ENCODE data around the gene COPA.

The COPA gene

DNA sequence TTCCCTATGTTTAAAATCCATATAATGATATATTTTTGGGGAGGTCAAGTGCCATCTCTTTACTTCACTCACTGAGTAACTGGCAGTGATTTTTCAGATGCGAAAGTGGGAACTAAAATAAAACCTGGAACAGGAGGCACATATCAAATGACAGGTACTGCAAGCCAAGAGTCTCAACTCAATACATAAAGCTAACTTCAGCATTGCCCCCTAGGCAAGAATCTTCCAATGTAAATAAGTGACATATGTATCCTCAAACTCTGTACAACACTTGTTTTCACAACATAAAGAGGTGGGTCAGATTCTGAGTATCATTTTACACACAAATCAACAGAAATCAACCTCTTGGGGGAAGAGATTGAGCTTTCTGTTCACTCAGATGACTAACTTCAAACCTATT lies 98.8 kb downstream of the COPA start:
- no peak overlapping the region for H3K4me3 ChIP-seq (ENCODE audit: control insufficient read depth, low read depth, low read length)
- no peak for DNase-seq (ENCODE audit: low read depth)
- TF ChIP-seq CTCF (IDR thresholded peaks at IDR 0.05; ENCODE audit: control insufficient read depth, insufficient read depth, low read depth, low read length, missing control alignments) = no peak

DNA sequence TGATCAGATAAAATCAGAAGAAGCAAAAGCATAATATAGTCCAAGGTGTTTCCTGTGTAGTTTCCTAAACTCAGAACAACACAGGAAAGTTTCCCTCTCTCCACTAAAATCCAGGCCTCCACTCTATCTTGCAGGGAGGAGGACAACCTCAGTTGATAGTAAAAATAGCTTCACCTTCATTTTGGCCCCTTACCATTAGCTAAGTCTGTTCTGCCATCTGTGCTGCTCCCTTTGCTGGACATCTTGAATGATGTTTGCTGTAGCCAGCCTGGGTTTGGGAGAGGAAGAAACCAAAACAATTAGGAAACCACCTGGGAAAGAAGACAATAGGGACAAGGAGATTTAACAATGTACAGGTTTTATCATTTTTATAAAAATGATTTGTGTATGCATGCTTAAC lies 99.3 kb downstream of the COPA start:
- no peak for TF ChIP-seq CTCF (IDR thresholded peaks at IDR 0.05; ENCODE audit: control insufficient read depth, insufficient read depth, low read depth, low read length, missing control alignments)
- DNase-seq (ENCODE audit: low read depth) = no peak
- H3K4me3 ChIP-seq (ENCODE audit: control insufficient read depth, low read depth, low read length) = no peak overlapping the region

DNA sequence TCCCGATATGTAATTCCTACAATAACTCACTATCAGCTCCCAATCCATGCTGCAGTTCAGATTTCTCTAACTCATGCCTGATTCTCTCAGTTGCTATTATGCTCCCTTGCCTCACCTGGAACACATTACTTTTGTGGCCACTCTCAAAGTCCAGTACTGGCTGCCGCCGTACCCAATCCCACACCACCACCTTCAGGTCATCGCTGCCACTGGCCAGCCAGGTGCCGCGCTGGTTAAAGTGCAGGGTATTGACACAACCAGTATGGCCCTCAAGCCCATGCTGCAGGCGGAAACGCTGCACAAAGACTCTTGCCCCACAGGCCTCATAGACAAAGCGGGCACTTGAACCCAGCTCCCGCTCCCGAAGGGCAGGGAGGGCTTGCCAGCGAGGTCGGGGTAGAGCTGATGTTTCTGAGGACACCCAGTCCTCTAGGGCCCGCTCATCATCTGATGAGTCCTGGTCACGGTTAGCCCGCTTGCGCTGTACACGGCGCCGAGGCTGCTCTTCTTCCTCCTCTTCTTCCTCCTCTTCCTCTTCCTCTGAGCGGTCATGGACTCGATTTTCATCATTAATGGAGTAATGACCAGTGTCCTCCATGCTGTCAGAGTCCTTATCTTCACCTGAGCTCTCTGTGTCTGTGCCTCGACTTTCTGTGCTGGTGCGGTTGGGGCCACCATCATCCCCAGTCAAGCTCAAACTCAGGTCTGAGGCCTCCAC lies 103.3 kb downstream of the COPA start:
- no peak for DNase-seq (ENCODE audit: low read depth)
- no peak overlapping the region for H3K4me3 ChIP-seq (ENCODE audit: control insufficient read depth, low read depth, low read length)
- TF ChIP-seq CTCF (IDR thresholded peaks at IDR 0.05; ENCODE audit: control insufficient read depth, insufficient read depth, low read depth, low read length, missing control alignments) = no peak

Data from AG09309 (cell line).